Measurements from ENCODE around the gene RSPO4.

Gene RSPO4

DNA sequence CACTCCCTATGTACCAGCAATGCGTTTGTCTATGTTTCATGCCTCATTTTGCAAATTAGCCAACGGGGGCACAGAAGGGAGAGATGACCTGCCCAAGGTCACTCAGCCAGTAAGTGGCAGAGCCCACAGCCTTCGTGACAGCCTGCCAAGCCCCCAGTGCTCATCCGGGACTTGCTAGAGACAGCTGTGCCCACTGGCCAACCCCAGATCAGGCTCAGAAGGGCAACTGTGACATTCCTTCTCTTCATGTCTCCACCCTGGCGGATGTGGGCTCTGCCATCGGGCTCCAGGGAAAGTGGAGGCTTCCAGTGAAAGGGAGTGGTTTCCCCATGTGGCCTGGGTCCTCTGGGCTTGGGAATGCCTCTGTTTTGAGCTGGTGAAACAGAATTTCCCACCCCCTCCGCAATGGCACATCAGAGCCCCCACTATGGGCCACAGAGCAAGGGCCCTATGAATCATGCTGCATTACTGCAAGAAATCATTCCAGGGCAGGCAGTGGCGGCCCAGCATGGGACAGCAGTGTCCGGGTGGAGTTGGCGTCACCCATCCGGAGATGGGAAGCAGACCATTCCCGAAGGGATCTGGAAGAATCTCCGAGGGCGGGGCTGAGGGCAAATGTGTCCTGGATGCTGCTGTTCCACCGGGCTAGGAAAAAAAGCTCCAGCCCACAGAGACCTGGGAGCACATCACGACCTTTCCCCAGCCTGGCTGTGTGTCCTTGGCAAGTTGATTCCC lies 9.1 kb downstream of the RSPO4 start:
- Histone ChIP-seq H3K79me2 (ENCODE audit: insufficient read depth, low read length) (no peaks in the 10 kb centered on the region), H3K27me3 (ENCODE audit: insufficient read depth, low read length, poor library complexity) (peaks cover 12% of the 10 kb centered on the region), H2AFZ (ENCODE audit: low read depth, low read length) (no peak overlapping the region), H4K20me1 (ENCODE audit: insufficient read depth, low read length) (no peaks in the 10 kb centered on the region), H3K4me3 (ENCODE audit: low read depth in 1 of 2, low read length in 2 of 2) (no peak overlapping the region), H3K9me3 (ENCODE audit: insufficient read depth, low read length, severe bottlenecking) (no peaks in the 10 kb centered on the region), H3K4me2 (ENCODE audit: insufficient read depth, low read length) (no peak overlapping the region), H3K36me3 (ENCODE audit: insufficient read depth, low read length) (no peaks in the 10 kb centered on the region), H3K9ac (ENCODE audit: low read depth, low read length) (no peak overlapping the region), H3K27ac (ENCODE audit: low read length) (no peak overlapping the region), H3K4me1 (ENCODE audit: insufficient read depth, low read length) (no peaks in the 10 kb centered on the region)
- no peak for TF ChIP-seq EZH2 (IDR thresholded peaks at IDR 0.05; ENCODE audit: borderline replicate concordance, low read depth, low read length, severe bottlenecking)
- TF ChIP-seq CTCF (IDR thresholded peaks at IDR 0.05; ENCODE audit: borderline replicate concordance, extremely low read depth, low read length, poor library complexity, severe bottlenecking) = no peak
- ATAC-seq (ENCODE audit: insufficient read depth, low read depth) (no peak), DNase-seq (no peak)

- Histone ChIP-seq H3K9me3 (ENCODE audit: insufficient read depth, low read length, severe bottlenecking) (no peaks in the 10 kb centered on the region), H4K20me1 (ENCODE audit: insufficient read depth, low read length) (no peaks in the 10 kb centered on the region), H3K4me2 (ENCODE audit: insufficient read depth, low read length) (no peak overlapping the region), H3K79me2 (ENCODE audit: insufficient read depth, low read length) (no peaks in the 10 kb centered on the region), H3K9ac (ENCODE audit: low read depth, low read length) (no peak overlapping the region), H3K27ac (ENCODE audit: low read length) (no peak overlapping the region), H3K27me3 (ENCODE audit: insufficient read depth, low read length, poor library complexity) (peaks cover 12% of the 10 kb centered on the region), H2AFZ (ENCODE audit: low read depth, low read length) (no peak overlapping the region), H3K4me3 (ENCODE audit: low read depth in 1 of 2, low read length in 2 of 2) (no peak overlapping the region), H3K4me1 (ENCODE audit: insufficient read depth, low read length) (no peaks in the 10 kb centered on the region), H3K36me3 (ENCODE audit: insufficient read depth, low read length) (no peaks in the 10 kb centered on the region)
- TF ChIP-seq EZH2 (IDR thresholded peaks at IDR 0.05; ENCODE audit: borderline replicate concordance, low read depth, low read length, severe bottlenecking) (no peak), CTCF (IDR thresholded peaks at IDR 0.05; ENCODE audit: borderline replicate concordance, extremely low read depth, low read length, poor library complexity, severe bottlenecking) (no peak)
- no peak for DNase-seq
- ATAC-seq (ENCODE audit: insufficient read depth, low read depth) = no peak
These were observed 10.3 kb downstream of the RSPO4 start for GRCh38 chr20:991850-992249.

DNA sequence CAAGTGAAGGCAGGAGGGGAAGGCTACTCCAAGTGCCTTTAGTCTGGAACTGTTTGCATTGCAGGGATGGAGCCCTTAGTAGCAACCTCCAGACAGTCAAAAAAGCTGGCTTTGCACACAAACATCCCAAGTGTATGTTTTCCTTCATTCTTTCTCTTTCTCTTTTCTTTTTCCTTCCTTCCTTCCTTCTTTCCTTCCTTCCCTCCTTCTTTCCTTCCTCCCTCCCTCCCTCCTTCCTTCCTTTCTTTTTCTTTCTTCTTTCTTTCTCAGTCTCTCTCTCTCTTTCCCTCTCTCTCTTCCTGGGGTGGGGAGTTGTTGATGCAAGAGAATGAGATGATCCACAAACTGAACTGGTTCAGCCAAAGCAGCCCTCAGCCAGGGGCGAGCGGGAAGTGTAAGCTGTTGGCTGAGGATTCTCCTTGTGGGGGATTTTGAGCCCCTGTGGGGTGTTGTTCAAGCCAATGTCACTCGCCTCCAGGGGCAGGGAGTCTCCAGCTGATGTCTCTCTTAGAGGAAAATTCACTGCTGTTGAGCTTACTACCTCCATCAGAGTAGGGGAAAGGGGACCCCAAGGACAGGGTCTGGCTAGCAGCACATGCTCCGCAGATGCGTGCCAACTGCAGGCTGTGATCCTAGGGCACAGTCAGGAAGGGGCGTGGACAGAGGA lies 11.7 kb downstream of the RSPO4 start:
- ATAC-seq (ENCODE audit: insufficient read depth, low read depth) (no peak), DNase-seq (no peak)
- Histone ChIP-seq H4K20me1 (ENCODE audit: insufficient read depth, low read length) (no peaks in the 10 kb centered on the region), H3K27ac (ENCODE audit: low read length) (no peak overlapping the region), H3K9ac (ENCODE audit: low read depth, low read length) (no peak overlapping the region), H3K4me3 (ENCODE audit: low read depth in 1 of 2, low read length in 2 of 2) (no peak overlapping the region), H3K27me3 (ENCODE audit: insufficient read depth, low read length, poor library complexity) (peaks cover 11% of the 10 kb centered on the region), H3K79me2 (ENCODE audit: insufficient read depth, low read length) (no peaks in the 10 kb centered on the region), H2AFZ (ENCODE audit: low read depth, low read length) (no peak overlapping the region), H3K4me2 (ENCODE audit: insufficient read depth, low read length) (no peak overlapping the region), H3K36me3 (ENCODE audit: insufficient read depth, low read length) (no peaks in the 10 kb centered on the region), H3K4me1 (ENCODE audit: insufficient read depth, low read length) (no peaks in the 10 kb centered on the region), H3K9me3 (ENCODE audit: insufficient read depth, low read length, severe bottlenecking) (no peaks in the 10 kb centered on the region)
- TF ChIP-seq CTCF (IDR thresholded peaks at IDR 0.05; ENCODE audit: borderline replicate concordance, extremely low read depth, low read length, poor library complexity, severe bottlenecking) (no peak), EZH2 (IDR thresholded peaks at IDR 0.05; ENCODE audit: borderline replicate concordance, low read depth, low read length, severe bottlenecking) (no peak)

Measured in DND-41 (cell line).